ENCODE measurements around the gene KLHL6.

Gene KLHL6

DNA sequence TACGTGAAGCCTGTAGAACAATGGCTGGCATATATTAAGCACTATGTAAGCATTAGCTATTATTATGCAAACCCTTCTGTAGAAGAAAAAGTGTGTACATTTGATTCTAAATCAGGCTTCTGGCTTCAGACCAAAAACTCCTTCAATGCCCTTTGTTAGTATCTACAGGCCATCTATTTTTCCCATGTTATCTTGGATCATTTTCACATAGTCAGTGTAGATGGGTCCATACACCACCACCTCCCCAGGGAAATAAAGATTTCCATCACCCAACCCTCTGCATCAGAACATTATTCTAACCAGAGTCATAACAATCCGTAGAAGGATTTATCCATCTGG is 8.0 kb upstream of the KLHL6 start:
- DNase-seq: no peak

DNA sequence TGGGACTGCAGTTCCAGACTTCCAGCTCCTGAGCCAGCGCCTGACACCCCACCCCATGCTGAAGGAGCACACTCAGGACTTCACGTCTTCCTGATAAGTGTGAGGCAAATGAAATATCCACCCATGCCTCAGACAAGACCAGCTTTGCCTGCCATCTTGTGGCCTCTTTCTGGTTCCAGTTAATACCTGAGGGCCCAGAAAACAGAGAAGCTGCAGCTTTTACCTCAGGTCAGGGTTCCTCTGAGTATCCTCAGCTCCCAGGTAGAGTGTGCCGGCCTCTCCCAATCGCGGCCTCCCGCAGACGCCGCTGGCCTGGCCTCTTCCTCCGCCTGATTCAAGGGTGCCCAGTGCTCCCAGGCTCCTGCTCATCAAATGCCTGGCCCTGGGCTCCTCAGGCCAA is 5.1 kb upstream of the KLHL6 start:
- no peak for DNase-seq

DNA sequence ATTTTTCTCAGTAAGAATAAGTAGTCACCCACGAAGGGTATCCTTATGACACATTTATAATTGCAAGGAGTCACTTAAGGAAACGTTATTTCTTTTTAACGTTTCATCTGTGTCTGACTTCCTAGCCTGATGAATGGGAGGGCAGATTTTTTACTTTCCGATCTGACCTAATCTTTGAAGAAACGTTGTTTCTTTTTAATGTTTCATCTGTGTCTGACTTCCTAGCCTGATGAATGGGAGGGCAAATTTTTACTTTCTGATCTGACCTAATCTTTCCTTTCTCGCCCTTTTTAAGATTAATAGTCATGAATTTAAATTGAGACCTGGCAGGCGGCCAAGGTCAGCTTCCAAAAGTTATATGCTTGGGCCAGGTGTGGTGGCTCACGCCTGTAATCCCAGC is 3.0 kb upstream of the KLHL6 start:
- DNase-seq: no peak

DNA sequence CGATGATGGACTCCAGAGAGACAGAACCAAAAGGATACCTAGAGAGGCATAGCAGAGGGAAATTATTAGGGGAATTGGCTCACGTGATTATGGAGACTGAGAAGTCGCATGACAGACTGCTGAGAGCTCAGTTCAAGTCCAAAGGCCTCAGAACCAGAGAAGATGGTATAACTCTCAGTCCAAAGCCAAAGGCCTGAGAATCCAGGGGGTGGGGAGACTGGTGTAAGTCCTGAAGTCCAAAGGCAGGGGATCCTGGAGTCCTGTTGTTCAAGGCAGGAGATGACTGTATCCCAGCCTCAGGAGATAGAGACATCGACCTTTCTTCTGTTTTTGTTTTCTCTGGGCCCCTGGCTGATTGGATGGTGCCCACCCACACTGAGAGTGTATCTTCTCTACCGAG is 1.2 kb upstream of the KLHL6 start:
- no peak for DNase-seq

DNA sequence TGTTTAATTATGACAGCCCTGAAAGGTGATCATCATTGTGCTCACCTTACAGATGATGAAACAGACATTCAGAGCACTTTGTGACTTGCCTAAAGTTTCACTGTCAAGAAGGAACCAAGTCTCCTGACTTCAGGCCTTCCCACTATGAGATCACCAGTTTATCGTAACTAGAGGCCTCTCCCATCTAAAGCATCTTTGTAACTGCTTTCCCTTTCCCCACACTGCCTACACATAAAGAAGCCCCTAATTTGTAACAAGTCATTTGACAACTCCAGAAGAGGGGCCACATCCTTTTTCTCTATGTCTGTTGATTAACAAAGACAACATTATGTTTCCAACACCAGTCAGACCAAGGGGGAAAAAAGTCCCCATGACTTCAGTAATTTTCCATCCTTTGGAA is 1.1 kb downstream of the KLHL6 start:
- no peak for DNase-seq

DNA sequence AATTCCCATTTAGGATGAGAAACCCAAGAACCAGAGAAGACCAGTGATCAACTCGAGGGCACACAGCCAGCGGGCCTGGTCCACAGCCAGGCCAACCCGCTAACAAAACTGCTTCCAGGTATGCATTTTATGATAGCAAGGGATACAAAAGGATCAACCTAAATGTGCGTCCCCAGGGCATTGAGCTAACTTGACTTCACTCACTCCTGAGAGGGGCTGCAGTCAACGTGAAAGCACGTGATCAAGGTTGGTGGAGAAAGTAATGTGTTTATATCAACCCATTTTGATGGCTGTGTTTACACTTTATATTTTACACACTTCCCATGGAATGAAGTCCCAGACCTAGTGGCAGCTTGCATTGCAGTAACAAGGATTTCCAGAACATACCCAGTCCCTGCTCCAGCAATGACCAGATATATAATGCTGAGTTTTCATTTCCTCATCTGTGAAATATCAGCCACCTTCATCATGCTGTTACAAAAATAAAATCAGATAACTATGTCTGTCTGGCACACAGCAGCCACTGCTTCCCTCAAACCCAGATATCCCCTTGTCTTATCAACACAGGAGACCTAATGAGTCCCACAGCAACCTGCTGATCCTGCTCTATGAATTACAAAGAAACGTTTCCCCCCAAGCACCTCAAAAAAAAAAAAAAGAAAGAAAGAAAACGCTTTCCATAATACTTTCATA is 2.0 kb downstream of the KLHL6 start:
- no peak for DNase-seq

DNA sequence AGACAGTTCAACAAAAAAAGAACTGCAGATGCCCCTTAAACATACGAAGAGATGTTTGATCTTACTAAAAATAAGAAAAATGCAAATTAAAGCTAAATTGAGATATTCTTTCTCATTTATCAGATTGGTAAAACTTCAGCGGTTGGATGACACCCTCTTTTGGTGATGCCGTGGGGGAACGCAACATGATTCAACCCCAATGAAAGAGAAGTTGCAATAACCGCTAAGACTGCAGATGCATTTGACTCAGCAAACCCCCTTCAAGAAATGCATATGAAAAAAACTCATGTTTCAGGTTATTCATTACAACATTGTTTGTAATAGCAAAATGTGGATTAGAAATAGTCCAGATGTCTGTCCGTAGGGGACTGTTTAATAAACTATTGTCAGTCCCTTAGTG is 3.6 kb downstream of the KLHL6 start:
- peak; percentile 65 for DNase-seq

DNA sequence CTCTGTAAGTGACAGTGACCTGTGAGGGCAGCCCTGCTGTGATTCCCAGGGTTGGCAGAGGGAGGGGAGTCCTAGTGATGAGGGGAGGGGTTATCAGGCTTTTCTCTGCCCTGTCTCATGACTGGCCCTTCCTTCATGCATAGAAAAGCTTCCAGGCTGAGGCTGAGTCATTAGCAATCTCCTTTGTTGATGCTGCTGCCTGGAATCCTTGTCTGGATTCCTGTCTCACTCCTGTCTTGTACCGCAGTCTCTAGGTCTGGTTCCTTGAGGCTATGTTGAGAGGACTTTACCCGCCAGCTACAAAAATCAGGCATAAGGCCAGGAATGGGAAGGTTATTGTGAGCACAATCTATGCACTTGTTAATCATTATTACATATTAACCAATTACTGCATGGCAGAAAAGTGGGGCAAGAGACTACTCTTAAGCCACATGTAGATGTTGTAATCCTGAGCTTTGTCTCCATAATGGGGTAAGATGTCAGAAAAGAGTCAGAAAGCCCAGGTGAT is 7.2 kb downstream of the KLHL6 start:
- no peak for DNase-seq

DNA sequence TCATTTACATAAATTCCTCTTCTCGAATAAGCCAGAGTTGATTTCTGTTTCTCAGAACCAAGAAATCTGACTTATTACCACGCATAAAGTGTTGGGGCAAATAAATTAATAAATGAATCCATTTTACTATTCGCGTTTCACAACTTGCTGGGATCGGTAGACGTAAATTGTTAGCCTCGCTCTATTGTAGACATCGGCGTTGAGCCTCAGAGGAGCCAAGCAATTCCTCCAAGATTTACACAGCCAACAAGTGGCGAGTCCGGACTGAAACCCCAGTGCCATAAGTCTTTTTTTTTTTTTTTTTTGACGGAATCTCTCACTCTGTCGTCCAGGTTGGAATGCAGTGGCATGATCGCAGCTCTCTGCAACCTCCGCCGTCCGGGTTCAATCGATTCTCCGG is 8.9 kb downstream of the KLHL6 start:
- DNase-seq: no peak

DNA sequence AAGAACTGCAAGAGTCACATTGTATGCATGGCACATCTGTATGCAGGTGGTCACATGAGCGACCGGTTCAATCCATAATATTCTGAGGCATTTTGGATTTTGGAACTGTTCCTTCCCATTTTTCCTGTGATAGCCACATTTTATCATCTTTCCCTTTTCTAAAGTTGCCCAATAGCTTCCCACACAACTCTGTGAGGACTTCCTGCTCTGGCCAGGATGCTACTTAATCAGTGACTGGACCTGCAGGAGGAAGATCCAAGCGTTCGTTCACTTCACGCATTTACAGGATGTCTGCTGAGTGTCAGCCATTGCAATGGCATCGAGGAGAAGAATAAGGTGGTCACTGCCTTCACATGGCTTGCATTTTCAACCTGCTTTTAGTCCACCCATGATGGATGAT is 9.8 kb downstream of the KLHL6 start:
- no peak for DNase-seq

DNA sequence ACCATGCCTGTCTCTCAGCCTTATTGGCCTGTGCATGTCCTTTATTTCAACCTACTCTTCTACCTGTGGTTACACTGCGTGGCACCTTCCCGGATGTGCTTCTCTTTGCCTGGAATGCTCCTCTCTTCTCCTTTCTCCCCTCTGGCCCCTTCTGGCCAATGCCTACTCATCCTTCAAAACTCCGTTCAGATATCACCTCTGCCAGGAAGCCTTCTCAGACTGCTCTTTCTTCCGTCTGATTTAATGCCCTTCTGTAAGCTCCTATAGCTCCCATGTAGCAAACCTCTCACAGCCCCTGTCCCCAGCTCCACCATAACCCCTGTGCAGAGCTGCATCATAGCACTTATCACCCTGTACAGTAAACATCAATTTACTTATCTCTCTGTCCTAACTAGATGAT is 13.2 kb downstream of the KLHL6 start:
- DNase-seq: no peak

DNA sequence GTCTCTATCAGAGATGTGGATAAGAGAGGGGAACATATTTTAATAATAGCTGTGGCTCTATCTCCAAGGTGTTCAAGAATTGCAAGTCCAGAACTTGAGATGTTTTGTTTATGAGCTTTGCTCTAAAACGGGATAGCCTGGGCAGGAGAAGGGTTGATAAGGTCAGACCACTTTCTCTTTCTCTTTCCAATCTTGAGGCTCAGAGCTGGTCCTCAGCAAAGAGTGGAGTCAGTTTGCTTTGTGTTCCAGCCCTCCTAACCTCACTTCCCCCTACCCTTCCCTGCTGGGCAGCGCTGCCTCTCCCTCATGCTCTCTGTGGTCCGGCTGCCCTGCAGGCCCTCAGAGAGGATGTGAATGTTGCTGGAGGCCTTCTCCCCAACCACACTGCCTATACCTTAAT is 13.8 kb downstream of the KLHL6 start:
- no peak for DNase-seq

DNA sequence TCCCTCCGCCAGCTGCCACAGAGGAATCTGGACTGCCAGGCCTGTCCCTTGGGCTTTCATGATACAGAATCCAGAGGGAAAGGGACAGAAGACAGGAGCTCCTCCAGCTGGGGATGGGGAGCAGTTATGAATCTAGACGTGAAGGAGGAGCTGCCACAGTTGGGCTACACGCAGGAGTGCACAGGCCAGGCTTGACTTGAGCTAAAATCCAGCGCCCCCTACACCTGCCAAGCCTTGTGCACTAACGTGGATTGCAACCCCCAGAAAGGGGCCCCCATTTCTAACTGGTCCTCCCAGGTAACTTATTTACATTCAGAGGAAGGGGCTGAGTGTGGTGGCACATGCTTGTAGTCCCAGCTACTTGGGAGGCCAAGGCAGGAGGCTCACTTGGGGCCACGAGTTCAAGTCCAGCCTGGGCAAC is 14.3 kb downstream of the KLHL6 start:
- DNase-seq: no peak

DNA sequence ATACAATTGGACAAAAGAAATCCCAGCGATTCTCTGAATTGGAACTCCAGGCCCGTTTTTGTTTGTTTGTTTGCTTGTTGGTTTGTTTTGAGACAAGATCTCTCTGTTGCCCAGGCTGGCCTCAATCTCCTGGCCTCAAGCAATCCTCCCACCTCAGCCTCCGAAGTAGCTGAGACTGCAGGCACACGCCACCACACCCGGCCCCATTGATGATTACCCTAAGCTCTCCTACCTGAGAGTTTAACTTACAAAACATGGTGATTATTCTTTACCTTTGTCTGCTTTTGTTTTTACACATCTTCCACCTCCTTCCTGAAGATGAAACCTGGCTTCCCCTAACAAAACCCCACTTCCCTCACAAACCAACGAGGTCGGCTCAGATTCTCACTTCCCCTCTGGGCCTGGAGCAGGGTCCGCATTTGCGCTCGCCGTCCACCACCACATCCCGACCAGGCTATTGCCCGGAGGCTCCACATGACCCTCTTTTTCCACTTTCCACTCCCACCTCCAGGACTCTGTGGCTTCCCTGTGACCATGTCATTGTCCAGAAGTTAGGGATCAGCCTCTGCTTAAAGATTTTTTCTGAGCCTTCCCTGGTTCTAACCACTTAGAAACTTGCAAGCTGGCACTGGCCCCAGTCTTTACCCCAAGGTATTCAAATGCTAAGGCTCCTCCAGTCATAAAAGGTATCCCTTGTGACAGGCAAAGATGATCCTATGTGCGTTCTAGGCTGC is 14.8 kb downstream of the KLHL6 start:
- no peak for DNase-seq

DNA sequence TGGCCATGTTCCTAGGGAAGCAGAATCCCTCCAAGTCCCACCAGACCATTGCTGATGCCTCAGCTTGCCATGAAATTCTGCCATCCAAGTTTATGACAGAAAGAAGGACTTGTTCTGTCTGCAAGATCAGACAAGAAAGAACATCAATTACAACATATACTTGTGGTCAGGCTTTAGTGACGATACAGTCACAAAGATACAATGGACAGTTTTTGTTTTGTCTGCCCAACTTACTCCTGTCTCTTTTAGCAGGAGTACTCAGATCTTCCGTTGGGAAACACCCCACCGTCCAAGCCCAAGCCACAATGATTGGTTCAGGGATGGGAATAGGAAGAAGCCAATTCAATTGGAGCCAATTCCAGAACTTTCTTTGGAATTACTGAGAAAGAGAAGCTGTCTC is 15.7 kb downstream of the KLHL6 start:
- no peak for DNase-seq

DNA sequence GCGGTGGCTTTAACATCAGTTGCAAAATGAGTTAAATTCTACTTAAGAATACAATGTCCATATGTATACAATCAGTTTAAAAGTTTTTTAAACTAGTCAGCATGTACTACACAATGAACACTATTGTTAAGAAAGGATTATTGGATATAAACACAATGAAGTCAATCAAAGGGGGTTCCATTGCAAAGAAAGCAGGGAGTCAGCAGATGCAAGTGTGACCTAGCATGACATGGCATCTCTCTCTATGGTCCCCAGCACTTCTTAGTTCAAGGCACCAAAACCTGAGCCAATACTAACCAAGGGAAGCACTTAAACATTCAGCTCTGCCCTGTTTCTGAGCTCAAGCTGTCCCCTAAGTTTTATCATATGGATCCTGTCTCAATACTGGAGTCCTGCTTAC is 17.0 kb downstream of the KLHL6 start:
- DNase-seq: no peak

DNA sequence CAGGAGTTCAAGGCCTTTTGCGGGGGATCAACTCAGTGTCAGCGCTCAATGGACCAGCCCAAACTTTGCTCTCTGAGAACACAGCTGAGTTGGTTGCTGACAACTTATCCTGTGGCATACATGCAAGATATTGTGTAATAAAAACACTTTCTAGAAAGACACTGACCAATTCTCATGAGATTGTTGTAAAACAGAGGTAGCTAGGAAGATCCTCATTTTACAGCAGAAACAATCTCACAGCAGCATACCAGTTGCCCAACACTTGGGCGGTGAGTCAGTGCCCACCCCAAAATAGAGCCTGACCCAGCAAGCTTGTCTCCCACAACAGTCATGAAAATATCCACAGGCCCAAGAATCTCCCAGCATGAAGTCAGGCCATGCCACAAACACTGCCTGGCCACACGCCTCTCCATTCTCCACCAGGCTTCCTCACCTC is 18.2 kb downstream of the KLHL6 start:
- no peak for DNase-seq

DNA sequence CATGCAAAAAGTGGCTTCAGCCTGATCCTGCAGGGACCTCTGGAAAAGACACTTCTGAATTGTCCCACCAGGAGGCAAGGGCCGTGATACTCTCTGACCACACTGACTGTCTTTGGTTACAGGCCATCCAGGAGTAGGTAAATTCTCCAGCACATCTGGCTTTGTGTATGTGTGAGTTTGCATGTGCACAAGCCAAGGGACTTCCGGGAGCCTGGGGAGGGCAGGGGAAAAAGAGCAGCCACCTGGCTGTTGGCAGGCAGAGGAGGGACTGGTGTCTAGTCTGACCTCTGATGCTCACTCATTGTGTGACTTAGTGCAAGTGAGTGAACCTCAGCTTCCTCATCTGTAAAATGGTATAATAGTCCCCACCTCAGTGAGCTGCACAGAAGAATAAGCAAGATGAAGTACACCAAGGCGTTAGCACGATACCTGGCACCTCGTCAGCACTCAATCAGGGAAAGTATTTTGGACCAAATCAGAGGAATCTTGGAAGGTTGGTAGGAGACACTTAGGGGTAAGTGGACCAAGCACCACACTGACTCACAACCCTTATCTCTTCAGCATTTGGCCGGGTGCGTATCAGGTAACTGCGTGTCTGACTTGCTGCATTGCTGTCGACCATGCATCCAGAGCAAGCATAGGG is 19.1 kb downstream of the KLHL6 start:
- no peak for DNase-seq

DNA sequence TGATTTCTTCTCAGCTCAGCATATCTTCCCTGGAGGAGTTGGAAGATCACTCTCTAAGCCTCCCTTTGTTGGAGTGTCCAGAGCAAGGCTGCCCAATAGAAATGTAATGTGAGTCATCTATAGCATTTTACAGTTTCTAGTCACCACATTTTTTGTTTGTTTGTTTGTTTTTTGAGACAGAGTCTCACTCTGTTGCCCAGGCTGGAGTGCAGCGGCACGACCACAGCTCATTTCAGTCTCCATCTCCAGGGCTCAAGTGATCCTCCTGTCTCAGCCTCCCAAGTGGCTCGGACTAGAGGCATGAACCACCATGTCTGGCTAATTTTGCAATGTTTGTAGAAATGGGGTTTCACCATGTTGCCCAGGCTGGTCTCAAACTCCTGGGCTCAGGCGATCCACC is 21.3 kb downstream of the KLHL6 start:
- no peak for DNase-seq

DNA sequence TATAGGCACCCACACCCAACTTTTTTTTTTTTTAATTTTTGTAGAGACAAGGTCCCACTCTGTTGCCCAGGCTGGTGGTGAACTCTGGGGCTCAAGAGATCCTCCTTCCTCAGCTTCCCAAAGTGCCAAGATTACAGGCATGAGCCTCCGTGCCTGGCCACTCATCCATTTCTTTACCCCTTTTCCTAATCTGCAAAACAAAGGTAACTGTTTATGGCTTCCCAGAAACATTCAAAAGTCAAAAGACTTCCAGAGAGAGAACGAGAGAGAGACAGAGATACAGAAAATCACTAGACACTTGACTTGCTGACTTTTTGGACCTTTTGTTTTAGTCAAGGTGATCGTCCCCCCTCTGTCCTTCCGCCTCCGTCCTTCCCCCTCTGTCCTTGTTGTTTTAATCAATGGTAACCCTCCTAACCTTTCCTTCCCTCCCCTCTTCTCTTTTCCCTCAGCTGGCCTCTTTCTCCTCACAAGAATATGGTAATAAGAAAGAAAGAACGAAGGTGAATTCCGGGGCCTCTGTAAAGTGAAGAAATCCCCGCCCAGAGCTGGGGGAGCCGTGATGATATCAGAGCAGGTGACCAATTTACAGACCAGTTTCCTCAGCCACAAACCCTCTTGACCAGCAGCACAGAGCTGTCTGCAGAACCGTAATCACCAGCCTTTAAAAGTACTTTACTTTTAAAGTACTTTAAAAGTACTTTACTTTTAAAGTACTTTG is 21.9 kb downstream of the KLHL6 start:
- no peak for DNase-seq

DNA sequence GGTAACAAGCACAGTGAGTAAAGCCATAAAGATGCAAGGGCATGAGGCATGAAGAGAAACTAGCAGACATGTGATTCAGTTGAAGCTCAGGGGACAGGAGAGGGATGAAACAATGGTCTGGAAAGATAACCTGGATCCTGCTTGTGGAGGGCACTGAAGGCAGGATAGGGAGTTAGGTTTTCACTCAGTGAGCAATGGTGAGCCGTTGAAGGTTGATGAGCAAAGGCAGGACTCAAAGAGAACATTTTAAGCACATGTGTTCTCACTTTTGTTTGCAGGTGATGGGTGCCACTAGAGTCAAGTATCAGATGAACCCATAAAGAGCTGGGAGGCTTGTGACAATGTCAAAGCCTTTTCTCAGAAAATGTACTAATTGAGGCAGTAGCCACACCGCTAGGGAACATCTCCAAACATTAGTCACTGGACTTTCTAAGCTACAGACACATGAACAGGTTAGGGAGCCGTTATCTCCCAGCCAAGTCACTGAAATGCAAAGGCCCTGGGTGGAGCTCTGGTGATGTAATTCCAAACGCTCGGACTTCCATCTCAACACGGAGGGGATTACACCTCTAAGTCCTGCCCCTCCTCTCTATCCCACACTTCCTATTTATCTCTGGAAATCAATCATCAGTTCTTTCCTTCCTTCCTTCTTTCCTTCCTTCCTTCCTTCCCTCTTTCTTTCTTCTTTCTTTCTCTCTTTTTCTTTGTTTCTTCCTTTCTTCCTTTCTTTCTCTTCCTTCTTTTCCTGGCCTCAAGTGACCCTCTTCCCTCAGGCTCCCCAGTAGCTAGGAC is 22.7 kb downstream of the KLHL6 start:
- no peak for DNase-seq

DNA sequence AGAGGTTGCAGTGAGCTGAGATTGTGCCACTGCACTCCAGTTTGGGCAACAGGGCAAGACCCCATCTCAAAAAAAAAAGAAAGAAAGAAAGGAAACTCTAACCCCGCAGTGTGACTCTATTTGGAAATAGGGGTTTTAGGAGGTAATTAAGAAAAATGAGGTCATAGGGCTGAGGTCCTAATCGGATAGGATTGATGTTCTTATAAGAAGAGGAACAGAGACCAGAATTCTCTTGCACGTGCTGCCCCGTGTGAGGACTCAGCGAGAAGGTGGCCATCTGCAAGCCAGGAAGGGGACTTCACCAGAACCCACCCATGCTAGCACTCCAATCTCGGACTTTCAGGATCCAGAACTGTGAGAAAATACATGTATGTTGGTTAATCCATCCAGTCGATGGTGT is 25.8 kb downstream of the KLHL6 start:
- no peak for DNase-seq

DNA sequence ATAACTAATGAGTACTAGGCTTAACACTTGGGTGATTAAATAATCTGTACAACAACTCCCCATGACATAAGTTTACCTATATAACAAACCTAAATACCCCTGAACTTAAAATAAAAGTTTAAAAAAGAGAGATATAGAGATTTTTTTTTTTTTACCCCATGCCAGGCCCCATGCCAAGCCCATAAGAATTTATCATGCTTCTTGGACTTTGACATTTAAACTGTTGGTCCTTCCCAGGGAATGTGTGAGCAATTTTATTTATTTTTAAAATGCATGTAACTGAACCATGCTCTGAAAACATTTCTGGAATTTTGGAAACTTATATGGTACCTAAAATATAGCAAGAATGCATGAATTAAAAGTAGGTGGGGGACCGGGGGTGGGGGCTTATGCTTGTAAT is 26.3 kb downstream of the KLHL6 start:
- no peak for DNase-seq

All from stimulated activated CD8-positive, alpha-beta memory T cell treated with anti-CD3 and anti-CD28 coated beads, Interleukin-4, amount 100 ng/mL, for 48 hours (primary cell).